Natural killer cell treated with Interleukin-12 subunit alpha and Interleukin-12 subunit beta and Interleukin-15 and Interleukin-18, amount 100 ng/mL, for 72 hours (primary cell): ENCODE measurements around the gene TTYH2. TPM values are rescaled to one million over a fixed set of nuclear protein-coding genes. Genes with fewer than 3 reads are reported as not detected.

Experiments used
- ATAC-seq, 2 donors: fragments of 150-1000 bp; cut with Tn5 transposase in 1 of 2; sonication (Bioruptor Pico), chemical (Tn5 transposase) in 1 of 2; 2 replicates each; pipeline ENCODE4 v1.10.0; 2021
- DNase-seq: peaks from one replicate; pipeline ENCODE4 v3.0.0; 2022; ENCODE audit warnings: low spot score
- H3K27ac Mint-ChIP-seq, 2 donors: 1 replicate in 1 of 2; 2 replicates in 1 of 2; pipeline ENCODE4 v1.8.0; 2022; ENCODE audit warnings: mixed read lengths in 2 of 2, mild to moderate bottlenecking in 1 of 2, moderate library complexity in 1 of 2
- H3K27me3 Mint-ChIP-seq, 2 donors: 1 replicate in 1 of 2; 2 replicates in 1 of 2; pipeline ENCODE4 v1.8.0; 2022; ENCODE audit warnings: mixed read lengths in 2 of 2
- H3K36me3 Mint-ChIP-seq: one replicate; pipeline ENCODE4 v1.8.0; 2022; ENCODE audit warnings: mixed read lengths
- H3K4me1 Mint-ChIP-seq, 2 donors: 1 replicate in 1 of 2; 2 replicates in 1 of 2; pipeline ENCODE4 v1.8.0; 2022; ENCODE audit warnings: low read depth in 2 of 2, mixed read lengths in 2 of 2, mild to moderate bottlenecking in 1 of 2
- H3K4me3 Mint-ChIP-seq: one replicate; pipeline ENCODE4 v1.8.0; 2022; ENCODE audit warnings: mixed read lengths
- H3K9me3 Mint-ChIP-seq: 2 replicates; pipeline ENCODE4 v1.8.0; 2022; ENCODE audit warnings: mixed read lengths
- total RNA-seq, 2 donors: library from RNA; stranded (reverse); gene quantifications; one replicate each; pipeline ENCODE4 v1.2.3, GENCODE V29; 2022

Gene TTYH2
- total RNA-seq, 2 donors from 2014 or later = 1.5 to 1.9 TPM

DNA sequence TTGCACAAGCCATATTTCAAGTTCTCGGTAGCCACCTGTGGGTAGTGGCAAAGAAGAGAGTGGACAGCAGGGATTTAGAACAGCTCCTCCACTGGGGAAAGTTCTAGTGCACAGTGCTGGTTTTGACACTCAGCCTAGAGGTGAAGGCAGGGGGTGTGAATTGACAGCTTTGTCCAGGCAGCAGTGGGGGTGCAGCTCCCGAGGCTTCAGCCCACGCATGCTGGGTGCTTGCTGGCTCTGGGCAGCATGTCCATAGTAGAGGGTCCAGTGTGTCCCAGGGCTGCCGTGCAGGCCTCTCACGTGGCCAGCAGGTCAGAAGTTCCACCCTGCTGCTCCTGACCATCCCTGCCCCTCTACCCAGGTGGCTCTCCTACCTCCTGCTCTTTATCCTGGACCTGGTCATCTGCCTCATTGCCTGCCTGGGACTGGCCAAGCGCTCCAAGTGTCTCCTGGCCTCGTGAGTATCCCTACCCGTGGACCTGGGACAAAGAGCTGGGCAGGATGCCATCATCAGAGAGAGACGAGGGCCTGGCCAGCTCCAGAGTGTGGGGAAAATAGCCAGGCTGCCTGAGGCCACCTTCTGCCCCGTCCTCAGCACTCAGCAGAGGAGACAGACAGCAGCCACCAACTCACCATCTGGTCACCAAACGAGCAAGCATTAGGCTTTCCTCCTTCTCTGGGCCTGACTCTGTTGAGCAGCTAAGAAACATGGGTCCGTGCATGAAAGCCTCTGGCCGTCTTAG is 29.8 kb downstream of the TTYH2 start:
- H3K9me3 Mint-ChIP-seq = no peaks in the 10 kb centered on the region
- no peaks in the 10 kb centered on the region for H3K36me3 Mint-ChIP-seq
- no peak for ATAC-seq
- no peaks in the 10 kb centered on the region for H3K4me1 Mint-ChIP-seq
- no peak for DNase-seq
- no peak overlapping the region for H3K4me3 Mint-ChIP-seq
- H3K27me3 Mint-ChIP-seq = no peaks in the 10 kb centered on the region
- H3K27ac Mint-ChIP-seq = no peak overlapping the region

GRCh38 chr17:74244128-74244527 is 30.8 kb downstream of the TTYH2 start:
- Mint-ChIP-seq H3K27ac (no peak overlapping the region), H3K9me3 (no peaks in the 10 kb centered on the region), H3K27me3 (no peaks in the 10 kb centered on the region), H3K4me1 (no peaks in the 10 kb centered on the region), H3K4me3 (no peak overlapping the region), H3K36me3 (no peaks in the 10 kb centered on the region)
- ATAC-seq (no peak), DNase-seq (no peak)

DNA sequence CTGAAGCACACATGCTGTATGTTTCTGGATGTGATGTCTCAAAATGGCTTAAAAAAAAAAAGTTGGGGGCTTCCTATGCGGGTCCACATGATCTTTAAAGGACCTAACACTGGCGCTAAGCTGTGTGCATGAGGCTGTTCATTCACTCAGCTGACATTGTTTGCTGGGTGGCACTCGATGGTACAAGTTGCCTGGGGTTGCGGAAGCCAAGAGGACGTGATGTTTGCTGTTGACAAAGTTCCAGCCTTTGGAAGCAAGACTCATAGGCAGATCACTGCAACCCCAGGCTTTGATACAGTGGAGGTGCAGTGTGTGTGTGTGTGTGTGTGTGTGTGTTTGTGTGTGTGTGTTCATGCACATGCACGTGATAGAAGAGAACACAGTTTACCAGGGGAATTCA is 31.2 kb downstream of the TTYH2 start:
- no peak overlapping the region for H3K27ac Mint-ChIP-seq
- H3K9me3 Mint-ChIP-seq = no peaks in the 10 kb centered on the region
- H3K4me1 Mint-ChIP-seq = peaks cover 0 to 3% of the 10 kb centered on the region in 2 donors
- DNase-seq = no peak
- H3K4me3 Mint-ChIP-seq = no peak overlapping the region
- H3K27me3 Mint-ChIP-seq = no peaks in the 10 kb centered on the region
- H3K36me3 Mint-ChIP-seq = no peaks in the 10 kb centered on the region
- no peak for ATAC-seq

DNA sequence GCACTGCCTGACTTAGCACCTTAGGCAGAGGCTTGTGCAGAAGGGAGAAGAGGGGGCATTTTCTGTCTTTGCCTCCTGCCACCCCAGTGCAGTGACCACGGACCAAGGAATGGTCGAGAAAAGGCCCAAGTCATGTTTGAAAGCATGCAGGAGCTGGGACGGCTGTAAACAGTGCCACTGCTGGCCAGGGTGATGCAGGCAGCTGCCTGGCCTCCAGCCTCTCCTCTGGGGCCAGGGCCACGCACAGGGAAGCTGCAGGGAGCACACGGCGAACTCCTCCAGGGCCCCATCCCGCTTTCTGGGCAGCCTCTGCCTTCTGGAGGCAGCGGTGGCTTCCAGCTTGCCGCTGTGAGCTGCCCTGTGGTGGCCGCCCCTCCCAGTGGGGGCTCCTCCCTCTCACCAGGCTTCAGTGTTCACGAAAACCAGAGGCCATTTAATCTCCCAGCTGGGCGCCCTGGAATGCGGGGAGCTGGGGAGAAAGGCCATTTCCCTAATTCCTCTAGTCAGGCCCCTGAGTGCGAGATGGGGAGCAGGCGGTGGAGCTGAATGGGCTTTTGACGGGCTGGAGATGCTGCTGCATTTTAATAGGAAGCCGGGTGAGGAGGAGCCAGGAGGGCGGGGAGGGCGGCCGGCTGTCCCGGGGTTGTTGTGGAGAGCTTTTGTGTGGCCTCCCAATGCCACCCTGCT is 31.9 kb downstream of the TTYH2 start:
- no peaks in the 10 kb centered on the region for H3K9me3 Mint-ChIP-seq
- H3K27me3 Mint-ChIP-seq = no peaks in the 10 kb centered on the region

GRCh38 chr17:74245871-74246270 is 32.5 kb downstream of the TTYH2 start:
- H3K27ac Mint-ChIP-seq = no peak overlapping the region
- ATAC-seq = no peak

More for the DNA sequence above, 31.9 kb downstream of the TTYH2 start:
- no peaks in the 10 kb centered on the region for H3K36me3 Mint-ChIP-seq
- DNase-seq = no peak
- no peak for ATAC-seq
- H3K4me3 Mint-ChIP-seq = no peak overlapping the region
- peaks cover 0 to 3% of the 10 kb centered on the region in 2 donors for H3K4me1 Mint-ChIP-seq
- no peak overlapping the region for H3K27ac Mint-ChIP-seq

DNA sequence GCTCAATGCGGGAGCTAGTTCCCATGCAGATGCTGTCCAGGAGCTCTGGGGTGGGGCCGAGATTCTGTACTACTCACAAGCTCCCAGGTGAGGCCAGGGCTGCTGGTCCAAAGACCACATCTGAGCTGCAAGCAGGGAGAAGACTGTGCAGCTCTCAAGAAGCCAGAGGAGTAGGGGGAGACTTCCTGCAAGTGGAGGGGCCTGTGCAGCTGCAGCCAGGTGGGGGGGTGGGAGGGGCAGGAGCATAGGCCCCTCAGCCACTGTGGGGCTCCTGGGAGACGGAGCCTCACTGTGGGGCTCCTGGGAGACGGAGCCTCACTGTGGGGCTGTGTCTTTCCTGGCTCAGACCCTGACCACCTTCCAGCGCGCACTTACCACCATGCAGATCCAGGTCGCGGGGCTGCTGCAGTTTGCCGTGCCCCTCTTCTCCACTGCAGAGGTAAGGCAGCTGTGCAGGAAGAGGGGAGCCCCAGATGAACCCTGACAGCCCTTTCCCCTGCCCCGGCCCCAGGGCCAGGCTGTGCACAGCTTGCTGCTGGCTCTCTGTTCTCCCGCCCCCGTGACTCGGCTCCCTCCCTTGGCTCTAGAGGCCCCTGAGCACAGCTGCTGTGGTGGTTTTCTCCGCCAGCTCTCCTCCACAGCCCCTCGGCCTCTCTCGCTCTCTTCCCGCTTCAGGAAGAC is 36.4 kb downstream of the TTYH2 start:
- ATAC-seq (no peak), DNase-seq (no peak)
- Mint-ChIP-seq H3K9me3 (no peaks in the 10 kb centered on the region), H3K4me3 (no peak overlapping the region), H3K27me3 (no peaks in the 10 kb centered on the region), H3K4me1 (peaks cover 0 to 3% of the 10 kb centered on the region in 2 donors), H3K27ac (no peak overlapping the region), H3K36me3 (no peaks in the 10 kb centered on the region)

More at GRCh38 chr17:74245871-74246270, 32.5 kb downstream of the TTYH2 start:
- no peak for DNase-seq
- peaks cover 0 to 3% of the 10 kb centered on the region in 2 donors for H3K4me1 Mint-ChIP-seq
- H3K27me3 Mint-ChIP-seq = no peaks in the 10 kb centered on the region
- H3K9me3 Mint-ChIP-seq = no peaks in the 10 kb centered on the region
- H3K4me3 Mint-ChIP-seq = no peak overlapping the region
- no peaks in the 10 kb centered on the region for H3K36me3 Mint-ChIP-seq

DNA sequence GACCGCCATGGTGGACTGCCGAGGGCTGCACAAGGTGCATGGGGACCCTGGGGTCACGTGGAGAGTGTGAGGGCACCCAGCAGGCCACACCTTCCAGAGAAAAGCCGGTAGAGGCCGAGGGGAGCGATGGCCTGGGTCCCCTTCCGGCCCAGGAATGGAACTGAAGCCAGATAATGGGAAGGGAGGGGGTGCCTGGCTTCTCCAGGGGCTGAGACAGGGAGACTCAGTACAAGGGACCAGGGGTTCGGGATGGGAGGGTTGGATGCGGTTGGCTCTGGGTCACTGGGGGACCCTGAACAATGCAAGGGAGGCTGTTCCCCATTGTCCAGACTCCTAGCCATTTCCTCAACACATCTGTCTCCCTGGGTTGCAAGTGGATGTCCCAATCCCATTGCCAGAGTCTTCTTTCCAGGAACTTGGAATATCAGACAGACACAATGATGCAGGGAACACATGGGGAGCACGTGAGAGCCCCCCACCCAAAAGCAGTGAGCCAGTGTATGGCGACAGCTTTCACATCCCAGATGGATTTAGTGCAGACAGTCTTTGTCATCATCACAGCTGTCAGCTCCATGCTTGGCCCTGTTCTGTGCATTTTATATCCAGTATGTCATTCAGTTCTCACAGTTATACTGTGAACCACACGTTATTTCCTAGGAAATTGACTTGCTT is 37.1 kb downstream of the TTYH2 start:
- Mint-ChIP-seq H3K27me3 (no peaks in the 10 kb centered on the region), H3K9me3 (no peaks in the 10 kb centered on the region), H3K4me1 (peaks cover 0 to 3% of the 10 kb centered on the region in 2 donors), H3K27ac (no peak overlapping the region), H3K4me3 (no peak overlapping the region), H3K36me3 (no peaks in the 10 kb centered on the region)
- DNase-seq = no peak
- ATAC-seq = no peak

DNA sequence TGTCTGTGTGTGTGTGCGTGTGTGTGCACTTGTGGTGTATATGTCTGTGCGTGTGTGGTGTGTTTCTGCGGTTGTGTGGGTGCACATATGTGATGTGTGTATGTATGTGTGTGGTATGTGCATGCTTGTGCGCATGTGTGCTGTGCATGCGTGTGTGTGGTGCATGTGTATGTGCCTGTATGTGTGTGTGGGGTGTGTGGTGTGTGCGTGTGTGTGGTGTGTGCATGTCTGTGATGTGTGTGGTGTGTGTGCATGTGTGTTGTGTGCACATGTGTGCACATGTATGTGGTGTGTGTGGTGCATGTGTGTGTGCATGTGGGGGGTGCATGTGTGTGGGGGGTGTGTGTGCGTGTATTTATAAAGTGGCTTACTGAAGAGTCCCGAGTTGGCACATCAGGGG is 37.7 kb downstream of the TTYH2 start:
- no peaks in the 10 kb centered on the region for H3K36me3 Mint-ChIP-seq
- no peaks in the 10 kb centered on the region for H3K9me3 Mint-ChIP-seq
- peaks cover 0 to 3% of the 10 kb centered on the region in 2 donors for H3K4me1 Mint-ChIP-seq
- DNase-seq (no peak), ATAC-seq (no peak)
- H3K27me3 Mint-ChIP-seq = no peaks in the 10 kb centered on the region
- H3K4me3 Mint-ChIP-seq = no peak overlapping the region
- no peak overlapping the region for H3K27ac Mint-ChIP-seq

GRCh38 chr17:74251569-74251968 is 38.2 kb downstream of the TTYH2 start:
- Mint-ChIP-seq H3K4me1 (peaks cover 0 to 3% of the 10 kb centered on the region in 2 donors), H3K27ac (no peak overlapping the region), H3K9me3 (no peaks in the 10 kb centered on the region), H3K36me3 (no peaks in the 10 kb centered on the region), H3K4me3 (no peak overlapping the region), H3K27me3 (no peaks in the 10 kb centered on the region)
- DNase-seq (no peak), ATAC-seq (no peak)

GRCh38 chr17:74252211-74252610 is 38.8 kb downstream of the TTYH2 start:
- no peaks in the 10 kb centered on the region for H3K27me3 Mint-ChIP-seq
- H3K4me3 Mint-ChIP-seq = no peak overlapping the region
- no peak for DNase-seq
- no peaks in the 10 kb centered on the region for H3K36me3 Mint-ChIP-seq
- H3K9me3 Mint-ChIP-seq = no peaks in the 10 kb centered on the region
- no peak for ATAC-seq
- H3K27ac Mint-ChIP-seq = no peak overlapping the region
- peaks cover 0 to 3% of the 10 kb centered on the region in 2 donors for H3K4me1 Mint-ChIP-seq

DNA sequence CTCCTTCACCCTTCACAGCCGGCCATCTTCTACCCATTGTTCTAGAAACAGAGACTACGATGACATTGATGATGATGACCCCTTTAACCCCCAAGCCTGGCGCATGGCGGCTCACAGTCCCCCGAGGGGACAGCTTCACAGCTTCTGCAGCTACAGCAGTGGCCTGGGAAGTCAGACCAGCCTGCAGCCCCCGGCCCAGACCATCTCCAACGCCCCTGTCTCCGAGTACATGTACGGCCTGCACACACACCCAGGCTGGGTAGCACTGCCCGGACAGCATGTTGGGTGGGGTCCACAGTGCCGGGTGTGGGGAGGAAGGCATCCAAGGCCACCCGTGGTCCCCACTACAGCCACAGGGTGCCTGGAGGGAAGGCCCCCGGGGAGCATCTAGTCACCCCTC is 39.7 kb downstream of the TTYH2 start:
- no peak for DNase-seq
- H3K9me3 Mint-ChIP-seq = no peaks in the 10 kb centered on the region
- peaks cover 0 to 3% of the 10 kb centered on the region in 2 donors for H3K4me1 Mint-ChIP-seq

DNA sequence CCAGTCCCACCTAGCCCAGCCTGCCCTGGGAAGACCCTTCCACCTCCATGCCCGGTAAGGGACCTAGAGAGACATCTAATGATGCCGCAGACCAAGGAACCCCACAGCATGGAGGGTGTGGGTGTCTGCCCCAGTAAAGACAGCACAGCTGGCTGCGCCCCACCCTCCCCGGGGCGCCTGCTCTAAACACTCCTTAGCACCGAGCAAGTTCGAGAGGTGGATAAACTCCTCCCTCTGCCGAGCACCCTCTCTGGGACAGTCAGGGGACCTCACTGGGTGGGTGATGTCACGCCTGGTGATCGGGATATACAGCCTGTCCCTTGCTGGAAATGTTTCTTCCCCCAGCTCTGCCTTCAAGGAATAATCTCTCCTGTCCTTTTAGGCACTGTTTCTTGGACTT is 43.9 kb downstream of the TTYH2 start:
- no peaks in the 10 kb centered on the region for H3K27me3 Mint-ChIP-seq
- H3K36me3 Mint-ChIP-seq = no peaks in the 10 kb centered on the region
- H3K27ac Mint-ChIP-seq = no peak overlapping the region
- no peak for DNase-seq
- no peaks in the 10 kb centered on the region for H3K9me3 Mint-ChIP-seq
- H3K4me3 Mint-ChIP-seq = no peak overlapping the region
- H3K4me1 Mint-ChIP-seq = no peaks in the 10 kb centered on the region
- ATAC-seq = no peak

More for the DNA sequence above, 39.7 kb downstream of the TTYH2 start:
- no peaks in the 10 kb centered on the region for H3K36me3 Mint-ChIP-seq
- no peak overlapping the region for H3K4me3 Mint-ChIP-seq
- H3K27ac Mint-ChIP-seq = no peak overlapping the region
- no peaks in the 10 kb centered on the region for H3K27me3 Mint-ChIP-seq
- no peak for ATAC-seq

- no peaks in the 10 kb centered on the region for H3K9me3 Mint-ChIP-seq
- ATAC-seq = no peak
- no peaks in the 10 kb centered on the region for H3K27me3 Mint-ChIP-seq
- H3K4me3 Mint-ChIP-seq = no peak overlapping the region
- H3K4me1 Mint-ChIP-seq = no peaks in the 10 kb centered on the region
- H3K27ac Mint-ChIP-seq = no peak overlapping the region
- no peak for DNase-seq
- H3K36me3 Mint-ChIP-seq = no peaks in the 10 kb centered on the region
Measured at GRCh38 chr17:74259667-74260524, 46.5 kb downstream of the TTYH2 start.
